SKM-1 treated with dmso at 0.1 percent for 144 hours (cell line): ENCODE data around the gene C21orf91.

Experiments used
- DNase-seq: peaks from one replicate; lab custom pipeline; 2025; ENCODE audit not compliant: unreplicated experiment; lab: John Stamatoyannopoulos, UW

Gene C21orf91

DNA sequence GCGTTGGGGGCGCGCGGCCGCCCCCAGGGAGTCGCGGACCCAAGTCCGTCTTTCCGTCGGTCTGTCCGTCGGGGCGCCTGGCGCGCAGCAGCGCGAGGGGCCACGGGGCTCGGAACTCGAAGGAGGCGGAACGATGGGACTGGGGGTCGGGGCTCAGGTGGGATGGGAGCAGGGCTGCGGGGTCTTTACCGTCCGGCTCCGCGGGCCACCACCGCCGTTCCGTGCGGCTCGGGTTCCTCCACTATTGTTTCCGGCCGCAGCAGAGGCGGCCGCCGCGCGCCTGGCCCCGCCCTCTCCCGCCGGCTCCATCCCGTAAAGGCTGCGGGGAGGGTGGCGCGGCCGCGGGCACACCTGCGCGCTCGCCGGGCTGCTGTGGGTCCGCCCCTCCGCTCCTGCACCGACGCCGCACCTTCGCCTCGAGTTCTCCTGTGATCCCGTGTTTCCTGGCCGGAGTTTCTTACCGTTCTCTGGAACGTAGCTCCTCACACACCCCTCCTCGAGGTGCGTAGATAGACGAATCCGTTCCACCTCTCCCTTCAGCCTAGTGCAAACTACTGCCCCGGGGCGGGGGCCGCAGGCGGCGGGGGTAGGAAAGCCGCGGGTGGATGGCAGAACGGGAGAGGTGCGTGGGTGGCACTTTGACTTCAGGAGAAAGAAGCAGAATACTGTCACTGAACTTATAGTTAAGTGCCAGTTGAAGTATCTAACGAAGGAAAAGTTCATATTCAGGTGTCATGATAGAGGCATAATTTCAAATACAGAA lies at the start of gene C21orf91:
Gene C21orf91, minus strand, starts transcription at position 243 of the 763 bp plus-strand sequence. CDS start 1,038 bp downstream, outside the sequence.
- DNase-seq, result peak; percentile 81

DNA sequence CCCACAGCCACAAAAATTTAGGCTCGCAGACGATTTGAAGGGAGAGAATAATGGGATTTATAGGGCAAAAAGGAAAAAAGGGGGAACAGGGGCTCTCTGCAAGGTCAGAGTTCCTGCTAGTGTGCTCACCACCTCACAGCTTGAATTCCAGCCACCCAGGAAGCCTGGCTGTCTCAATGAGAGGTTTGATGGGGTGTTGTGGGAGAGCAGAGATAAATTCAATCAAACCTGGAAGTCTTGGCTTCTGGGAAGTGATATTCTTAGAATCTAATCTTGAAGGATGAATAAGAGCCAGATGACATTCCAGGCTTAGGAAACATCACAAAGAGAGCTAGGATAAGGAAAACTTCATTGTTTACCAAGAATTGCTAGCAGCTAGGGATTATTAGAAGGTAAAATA lies 47.4 kb upstream of the C21orf91 start:
- no peak for DNase-seq

DNA sequence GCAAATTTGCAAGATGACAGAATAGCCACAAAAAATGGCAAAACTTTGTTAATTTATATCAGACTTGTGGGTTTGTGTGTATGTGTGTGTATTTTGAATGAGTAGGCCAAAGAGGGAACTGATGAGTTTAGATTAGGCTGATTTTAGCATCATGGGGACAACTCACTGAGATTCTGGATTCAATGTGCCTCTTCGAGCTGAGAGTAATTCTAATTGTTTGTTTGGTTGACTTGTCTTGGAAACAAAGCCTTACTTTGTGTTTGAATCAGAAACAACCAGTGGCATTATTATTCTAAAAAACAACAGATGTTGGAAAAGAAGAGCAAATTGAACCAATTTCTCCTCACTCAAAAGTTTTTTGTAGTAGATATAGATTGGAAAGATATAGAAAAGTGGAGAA lies 40.5 kb upstream of the C21orf91 start:
- DNase-seq, result no peak

DNA sequence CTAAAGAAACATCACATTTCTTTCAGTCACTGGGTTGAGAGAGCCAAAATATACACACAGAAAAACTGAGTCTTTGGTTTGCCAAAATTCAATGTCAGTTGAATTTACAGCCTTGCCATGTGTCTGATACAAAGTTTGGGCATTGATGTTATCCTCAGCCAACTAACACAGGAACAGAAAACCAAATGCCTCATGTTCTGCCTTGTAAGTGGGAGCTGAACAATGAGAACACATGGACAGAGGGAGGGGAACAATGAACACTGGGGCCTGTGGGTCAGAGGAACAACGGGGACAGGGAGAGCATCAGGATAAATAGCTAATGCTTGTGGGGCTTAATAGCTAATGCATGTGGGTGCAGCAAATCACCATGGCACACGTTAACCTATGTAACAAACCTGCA lies 39.6 kb upstream of the C21orf91 start:
- no peak for DNase-seq

DNA sequence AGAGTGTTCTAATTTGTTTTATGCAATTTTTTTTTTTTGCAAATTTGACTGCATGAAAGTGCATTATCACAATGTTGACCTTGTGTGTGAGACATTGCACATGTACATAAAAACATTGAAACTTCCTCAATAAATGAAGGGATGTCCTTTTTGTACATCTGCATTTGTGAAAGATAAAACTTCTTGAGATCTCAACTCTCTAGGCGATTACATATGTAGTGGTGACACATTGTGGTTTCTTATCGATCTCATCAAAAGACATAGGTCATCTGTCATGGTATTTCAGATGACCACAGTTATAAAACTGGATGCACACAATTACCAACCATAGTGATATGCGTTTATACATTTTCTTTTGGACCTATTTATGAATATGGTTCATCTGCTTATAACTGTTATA lies 35.6 kb upstream of the C21orf91 start:
- no peak for DNase-seq

DNA sequence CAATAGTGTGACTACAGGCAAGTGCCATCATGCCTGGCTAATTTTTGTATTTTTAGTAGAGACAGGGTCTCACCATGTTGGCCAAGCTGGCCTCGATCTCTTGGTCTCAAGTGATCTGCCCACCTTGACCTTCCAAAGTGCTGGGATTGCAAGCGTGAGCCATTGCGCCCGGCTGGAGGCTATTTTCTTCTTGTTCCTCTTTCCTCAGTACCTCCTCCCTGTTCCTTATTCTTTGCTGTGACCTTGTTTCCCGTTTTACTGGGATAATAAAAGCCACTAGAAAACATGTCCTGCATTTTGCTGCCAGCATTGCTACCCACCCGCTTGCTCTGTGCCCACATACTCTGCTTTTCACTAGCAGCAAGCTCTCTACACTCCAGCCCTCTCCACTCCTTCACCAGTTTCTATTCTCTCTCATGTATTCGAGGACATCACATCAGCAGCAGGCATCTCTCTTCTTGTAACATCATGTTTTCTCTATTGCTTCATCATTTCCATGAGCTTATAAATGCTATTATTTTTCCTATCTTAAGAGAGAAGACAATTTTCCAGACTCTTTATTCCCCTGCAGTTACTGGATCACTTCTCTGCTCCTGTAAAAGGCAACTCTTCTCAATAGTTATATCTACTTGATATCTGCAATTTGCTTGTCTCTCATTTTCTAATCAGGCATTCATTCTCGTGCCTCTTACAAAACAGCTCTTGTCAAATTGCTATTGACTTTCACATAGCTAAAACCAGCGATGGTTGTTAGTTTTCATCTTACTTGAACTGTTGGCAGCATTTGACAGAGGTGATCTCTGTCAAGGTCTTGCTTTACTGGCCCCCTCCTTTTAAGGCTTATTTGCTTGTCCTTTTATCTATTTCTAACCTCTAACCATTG lies 34.5 kb upstream of the C21orf91 start:
- peak; percentile 59 for DNase-seq

DNA sequence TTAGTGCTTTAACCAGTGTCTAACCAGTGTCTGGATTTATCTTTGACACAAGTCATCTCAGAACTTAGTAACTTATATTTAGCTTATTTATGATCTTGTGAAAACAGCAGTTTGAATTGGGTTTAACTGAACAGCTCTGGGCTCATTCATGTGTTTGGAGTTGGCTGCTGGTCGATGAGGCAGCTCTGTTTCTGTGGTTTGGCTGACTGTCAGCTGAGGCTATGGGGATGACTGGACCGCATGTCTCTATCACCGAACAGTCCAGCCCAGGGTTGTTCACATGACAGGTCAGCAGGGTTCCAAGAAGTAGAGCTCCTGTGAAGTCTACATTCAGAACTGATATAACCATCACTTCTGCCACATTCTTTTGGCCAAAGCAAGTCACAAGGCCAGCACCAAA lies 29.1 kb upstream of the C21orf91 start:
- DNase-seq, result no peak

DNA sequence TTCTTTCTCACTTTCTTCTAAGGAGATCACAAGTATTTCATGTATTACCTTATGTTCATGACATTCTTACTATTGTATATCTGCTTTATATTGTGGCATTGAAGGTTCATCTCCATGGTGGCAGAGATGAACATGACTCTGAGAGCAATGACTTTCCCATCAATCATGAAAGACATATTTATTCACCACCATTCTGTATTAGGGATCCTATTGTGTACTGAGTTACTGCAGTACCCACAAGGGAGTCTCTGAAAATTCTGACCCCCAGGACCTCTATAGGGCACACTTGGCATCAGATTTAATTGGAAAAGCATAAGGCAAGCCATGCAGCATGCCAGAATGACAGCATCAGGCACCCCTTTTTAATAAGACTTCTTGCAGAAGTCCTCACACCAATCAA lies 21.9 kb upstream of the C21orf91 start:
- no peak for DNase-seq

DNA sequence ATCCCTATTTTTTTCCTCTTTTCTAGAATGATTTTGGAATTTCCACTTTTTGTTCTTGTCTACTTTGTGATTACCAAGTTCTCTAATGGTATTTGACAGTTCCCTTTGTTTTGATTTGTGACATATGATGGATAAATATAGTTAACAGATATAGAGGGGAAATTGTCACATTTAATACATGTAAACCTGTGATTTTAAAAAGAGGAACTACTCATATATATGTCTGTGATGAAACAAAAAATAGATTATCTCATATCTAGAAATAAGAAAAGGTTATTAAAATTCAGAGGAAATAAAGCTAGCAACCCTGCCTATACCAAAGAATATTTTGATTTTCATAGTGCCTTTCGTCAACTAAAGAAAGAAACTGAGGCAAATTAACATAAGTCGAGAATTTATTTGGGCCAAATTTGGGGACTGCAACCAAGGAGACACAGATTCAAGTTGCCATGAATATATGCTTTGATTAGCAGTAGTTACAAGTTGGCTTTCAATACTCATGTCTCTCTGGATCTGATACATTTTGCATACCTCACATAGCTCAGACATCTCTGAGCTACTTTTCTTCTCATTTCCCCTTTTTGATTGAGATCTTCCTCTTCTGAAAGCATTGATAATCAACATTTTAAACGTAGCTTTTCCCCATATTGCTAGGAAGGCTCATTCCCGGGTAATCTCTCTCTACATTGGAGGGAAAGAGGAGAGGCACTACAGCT lies 15.6 kb upstream of the C21orf91 start:
- peak; percentile 0 for DNase-seq

DNA sequence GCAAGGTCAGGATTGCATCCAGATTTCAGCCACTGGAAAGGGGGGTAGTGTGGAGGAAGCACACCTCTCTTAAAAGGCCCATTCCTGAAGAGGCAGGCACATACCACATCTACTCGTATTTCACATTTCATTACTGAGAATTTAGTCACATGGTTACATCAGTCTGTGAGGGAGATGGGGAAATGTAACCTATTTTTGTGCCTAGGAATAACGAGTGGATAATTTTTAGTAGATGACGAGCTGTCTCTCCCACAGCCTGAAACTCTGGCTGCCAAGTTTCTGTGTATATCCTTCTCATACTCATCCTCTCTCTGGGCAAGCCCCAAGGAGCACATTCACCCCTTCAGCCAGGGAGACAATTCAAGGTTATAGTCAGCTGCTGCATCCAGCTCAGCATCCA lies 10.3 kb upstream of the C21orf91 start:
- no peak for DNase-seq

DNA sequence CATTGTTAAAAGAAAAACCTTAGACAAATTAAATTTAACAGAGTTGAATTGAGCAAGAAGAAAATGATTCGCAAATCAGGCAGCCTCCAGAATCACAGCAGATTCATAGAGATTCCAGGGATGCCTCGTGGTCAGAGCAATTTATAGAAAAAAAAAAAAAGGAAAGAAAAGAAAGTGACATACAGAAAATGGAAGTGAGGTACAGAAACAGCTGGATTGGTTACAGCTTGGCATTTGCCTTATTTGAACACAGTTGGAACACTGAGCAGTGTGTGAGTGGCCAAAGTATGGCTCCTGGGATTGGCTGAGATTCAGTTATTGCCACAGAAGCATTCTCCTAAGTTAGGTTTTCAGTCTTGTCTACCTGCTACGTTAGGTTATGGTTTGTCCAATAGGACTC lies 9.1 kb upstream of the C21orf91 start:
- DNase-seq, result no peak

DNA sequence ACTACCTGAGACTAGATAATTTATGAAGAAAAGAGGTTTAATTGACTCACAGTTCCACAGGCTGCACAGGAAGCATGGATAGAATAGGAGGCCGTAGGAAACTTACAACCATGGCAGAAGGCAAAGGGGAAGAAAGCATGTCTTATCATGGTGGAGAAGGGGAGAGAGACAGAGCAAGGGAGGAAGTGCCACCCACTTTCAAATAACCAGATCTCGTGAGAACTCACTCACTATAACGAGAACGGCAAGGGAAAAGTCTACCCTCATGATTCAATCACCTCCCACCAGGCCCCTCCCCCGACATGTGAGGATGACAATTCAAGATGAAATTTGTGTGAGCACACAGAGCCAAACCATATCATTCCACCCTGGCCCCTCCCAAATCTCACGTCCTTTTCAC lies 4.7 kb upstream of the C21orf91 start:
- DNase-seq, result no peak

DNA sequence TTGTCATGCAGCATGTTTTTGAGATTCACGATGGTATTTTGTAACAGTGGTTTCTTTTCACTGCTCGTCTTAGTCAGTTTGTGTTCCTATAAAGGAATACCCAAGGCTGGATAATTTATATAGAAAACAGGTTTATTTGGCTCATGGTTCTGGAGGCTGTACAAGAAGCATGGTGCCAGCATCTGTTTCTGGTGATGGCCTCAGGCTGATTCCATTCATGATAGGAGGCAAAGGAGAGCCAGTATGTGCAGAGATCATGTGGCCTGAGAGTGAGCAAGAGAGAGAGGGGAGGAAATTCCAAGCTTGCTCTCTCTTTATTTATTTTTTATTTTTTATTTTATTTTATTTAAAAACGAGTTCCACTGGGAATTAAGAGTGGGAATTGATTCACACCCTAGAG lies 2.0 kb upstream of the C21orf91 start:
- no peak for DNase-seq

DNA sequence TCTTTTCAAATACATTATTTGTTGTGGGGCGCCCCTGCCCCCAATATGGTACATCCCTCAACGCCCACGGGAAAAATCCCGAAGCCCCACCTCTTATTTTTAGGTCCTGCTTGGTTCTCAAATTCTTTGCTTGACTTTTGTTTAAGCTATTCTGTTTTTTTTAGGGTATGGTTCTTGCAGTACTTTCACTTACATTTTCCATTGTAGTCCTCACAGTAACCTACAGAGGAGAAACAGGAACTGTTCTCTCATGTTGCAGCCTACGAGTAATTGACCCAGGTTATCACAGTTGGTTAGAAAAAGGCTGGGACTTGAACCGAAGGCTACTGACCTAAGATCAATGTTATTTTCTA lies 697 bp upstream of the C21orf91 start:
- DNase-seq, result peak; percentile 71

DNA sequence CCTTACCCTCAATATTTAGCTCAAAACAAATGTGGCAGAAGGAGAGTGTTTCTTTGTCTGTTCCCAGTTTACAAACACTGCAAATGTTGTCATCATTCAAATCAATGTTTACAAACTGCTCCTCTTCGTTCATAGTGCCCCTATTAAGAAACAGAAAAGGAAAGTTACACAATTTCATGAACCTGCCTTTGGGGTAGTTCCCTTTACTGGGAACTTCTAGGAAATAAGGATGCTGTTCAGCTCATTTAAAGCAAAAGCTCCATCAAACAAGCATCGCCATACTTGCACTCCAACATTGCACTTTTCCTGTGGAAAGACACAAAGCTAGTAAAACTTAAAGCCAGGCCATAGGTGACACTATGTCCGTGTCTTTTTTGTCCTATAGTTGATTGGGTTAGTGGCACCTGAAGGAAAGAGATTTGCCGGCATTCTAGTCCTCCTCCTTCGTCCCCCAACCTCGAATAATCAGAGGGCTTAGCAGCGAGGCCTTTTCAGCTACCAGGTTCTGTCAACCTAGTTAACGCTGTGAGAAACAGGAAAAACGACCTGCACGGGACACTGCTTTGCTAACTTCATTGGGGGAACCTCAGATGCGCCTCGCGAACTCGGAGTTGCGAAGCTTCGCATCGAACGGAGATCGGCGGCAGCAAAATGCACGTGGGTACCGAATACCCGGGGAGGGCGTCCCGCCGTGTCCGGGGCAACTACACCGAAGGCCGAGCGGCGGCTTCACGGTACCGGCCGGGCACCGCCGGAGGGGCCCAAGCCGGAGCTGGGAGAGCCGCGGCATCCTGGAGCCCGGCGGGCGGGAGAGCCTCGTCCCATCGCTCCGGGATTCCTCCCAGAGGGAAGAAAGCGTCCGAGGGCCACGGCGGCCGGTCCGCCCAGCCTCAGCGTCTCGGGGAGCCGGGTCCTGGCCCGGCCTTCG lies 706 bp downstream of the C21orf91 start:
- peak; percentile 31 for DNase-seq

DNA sequence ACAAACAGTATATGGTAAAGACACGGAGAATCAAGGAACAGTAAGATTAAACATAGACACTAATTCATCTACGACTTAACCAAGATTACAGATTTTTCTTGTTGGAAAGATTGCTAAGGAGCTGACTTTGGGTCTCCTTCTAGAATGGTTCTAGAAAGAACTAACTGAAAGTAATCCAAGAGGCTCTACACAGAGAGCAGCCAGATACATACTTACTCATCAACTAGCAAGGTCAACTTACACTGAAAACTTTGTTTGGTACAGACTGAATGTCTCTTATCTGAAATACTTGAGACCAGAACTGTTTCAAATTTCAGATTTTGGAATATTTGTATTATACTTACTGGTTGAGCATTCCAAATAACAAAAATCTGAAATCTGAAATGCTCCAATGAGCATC lies 5.8 kb downstream of the C21orf91 start:
- DNase-seq, result no peak

DNA sequence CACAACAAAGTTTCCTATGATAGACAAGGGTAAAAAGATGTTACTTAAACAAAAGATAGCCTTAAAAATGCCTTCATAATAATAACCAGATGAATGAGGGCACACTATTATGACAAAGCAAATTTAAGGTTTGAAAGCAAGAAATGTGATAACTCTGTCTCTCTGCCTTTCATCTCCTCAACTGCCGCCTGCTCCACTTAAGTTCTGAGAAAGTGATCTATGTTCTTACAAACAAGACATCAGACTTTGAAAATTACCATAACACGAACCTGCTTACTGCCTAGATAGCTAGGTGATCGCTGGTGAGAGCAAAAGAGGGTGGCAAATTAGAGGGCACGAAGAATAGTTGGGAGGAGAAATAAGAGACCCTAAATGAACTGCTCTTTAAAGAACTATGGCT lies 13.2 kb downstream of the C21orf91 start:
- DNase-seq, result no peak

DNA sequence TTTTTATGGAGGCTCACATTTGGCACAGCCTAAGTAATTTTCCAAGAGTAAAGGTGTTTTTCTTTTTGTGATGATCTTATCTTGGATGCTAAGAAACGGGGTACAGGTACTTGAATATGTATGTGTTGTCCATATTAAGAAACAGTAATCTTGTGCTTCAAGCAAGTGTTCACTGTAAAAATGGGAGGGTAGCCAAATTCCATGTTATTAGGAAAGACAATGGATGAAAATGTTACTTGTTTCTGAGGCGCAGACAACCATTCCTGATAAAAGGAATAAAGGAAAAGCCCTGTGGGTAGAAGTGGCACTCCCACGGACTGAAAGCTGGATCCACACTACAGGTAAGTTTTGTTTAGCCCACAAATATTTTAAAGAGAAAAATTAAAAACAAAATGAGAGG lies 15.6 kb downstream of the C21orf91 start:
- DNase-seq, result no peak

DNA sequence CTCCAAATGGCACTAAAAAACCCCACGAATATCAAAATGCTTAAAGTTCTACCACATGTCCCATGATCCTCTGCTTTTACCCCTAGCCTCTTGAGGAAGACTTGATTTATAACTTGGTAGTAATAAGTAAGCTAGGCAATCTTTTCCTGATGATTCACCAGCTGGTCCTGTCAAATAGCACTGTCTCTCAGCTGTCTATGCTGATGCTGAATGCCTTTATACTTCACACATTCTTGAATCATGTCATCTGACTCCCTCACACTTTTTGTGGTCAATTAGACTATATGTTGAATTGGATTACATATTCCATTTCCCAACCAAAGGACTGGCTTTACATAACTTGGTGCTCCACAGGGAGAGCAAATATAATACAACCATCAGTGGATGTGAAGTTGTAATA lies 16.6 kb downstream of the C21orf91 start:
- no peak for DNase-seq

DNA sequence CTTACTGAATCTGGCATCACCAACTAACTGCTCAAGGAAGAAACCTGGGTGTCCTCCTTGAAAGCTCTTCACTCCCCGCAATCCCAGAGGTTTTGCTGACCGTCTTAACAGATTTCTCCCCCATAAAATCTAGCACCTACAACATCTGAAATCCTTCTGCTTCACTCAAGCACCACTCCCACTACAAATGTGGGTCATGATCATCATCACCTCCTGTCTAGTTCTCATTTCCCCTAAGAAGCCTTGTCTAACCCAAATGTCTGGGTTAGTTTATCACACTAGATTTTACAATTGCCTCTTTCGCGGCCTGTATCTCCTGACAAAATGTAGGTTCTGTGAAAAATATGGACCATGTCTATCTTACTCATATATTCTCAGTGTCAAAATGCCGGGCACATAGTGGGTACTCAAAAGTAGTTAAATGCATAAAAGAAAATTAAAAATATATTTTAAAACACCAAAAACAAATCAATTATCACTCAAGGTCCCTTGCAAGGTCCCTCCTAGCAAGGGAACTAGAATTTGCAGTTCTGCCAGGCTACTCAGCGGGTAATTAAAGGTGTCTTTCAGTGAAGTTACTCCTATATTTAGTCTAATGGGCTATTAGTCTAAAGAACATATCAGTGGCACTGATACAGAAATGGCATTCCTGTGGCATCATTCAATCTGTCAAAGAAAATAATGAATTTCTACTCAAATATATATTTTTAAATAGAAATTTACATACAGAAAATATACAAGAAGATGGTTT lies 19.6 kb downstream of the C21orf91 start:
- DNase-seq, result no peak
